ENCODE data around the gene DOCK9.

DNA sequence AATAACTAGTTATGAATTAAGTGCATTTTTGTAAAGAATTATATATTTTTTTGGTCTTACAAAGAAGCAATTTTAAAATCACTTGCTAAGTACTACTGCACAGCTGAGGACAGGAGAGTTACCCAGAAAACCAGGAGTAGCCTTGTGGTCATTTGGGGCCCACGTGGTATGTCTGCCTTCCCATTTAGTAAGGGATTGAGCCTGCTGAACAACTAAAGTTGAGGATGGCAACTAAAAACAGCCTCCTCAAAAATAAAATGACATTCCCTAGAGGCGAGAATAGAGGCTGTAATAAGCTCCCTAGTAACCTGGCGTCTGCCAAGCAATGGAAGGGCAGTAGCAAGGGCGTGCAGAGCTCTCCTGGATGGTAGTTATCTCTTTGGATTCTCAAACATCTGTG lies 36.3 kb downstream of the DOCK9 start:
- TF ChIP-seq, protein P1, sequence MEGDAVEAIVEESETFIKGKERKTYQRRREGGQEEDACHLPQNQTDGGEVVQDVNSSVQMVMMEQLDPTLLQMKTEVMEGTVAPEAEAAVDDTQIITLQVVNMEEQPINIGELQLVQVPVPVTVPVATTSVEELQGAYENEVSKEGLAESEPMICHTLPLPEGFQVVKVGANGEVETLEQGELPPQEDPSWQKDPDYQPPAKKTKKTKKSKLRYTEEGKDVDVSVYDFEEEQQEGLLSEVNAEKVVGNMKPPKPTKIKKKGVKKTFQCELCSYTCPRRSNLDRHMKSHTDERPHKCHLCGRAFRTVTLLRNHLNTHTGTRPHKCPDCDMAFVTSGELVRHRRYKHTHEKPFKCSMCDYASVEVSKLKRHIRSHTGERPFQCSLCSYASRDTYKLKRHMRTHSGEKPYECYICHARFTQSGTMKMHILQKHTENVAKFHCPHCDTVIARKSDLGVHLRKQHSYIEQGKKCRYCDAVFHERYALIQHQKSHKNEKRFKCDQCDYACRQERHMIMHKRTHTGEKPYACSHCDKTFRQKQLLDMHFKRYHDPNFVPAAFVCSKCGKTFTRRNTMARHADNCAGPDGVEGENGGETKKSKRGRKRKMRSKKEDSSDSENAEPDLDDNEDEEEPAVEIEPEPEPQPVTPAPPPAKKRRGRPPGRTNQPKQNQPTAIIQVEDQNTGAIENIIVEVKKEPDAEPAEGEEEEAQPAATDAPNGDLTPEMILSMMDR (IDR thresholded peaks at IDR 0.05) = no peak
- no peak for TF ChIP-seq POLR2A (IDR thresholded peaks at IDR 0.05; ENCODE audit: low read depth)
- no peak for TF ChIP-seq POLR2AphosphoS5 (IDR thresholded peaks at IDR 0.05)
- TF ChIP-seq EP300 (IDR thresholded peaks at IDR 0.05) = no peak

All from esophagus muscularis mucosa (tissue), 4 donors.